SK-N-SH treated with all-trans-retinoic acid at 6 μM for 48 hours (cell line): ENCODE results near the gene NOBOX.

Source experiments
- ARNTL ChIP-seq: fragments of 450-650 bp; formaldehyde crosslinking; IDR thresholded peaks from 2 replicates; pipeline ENCODE4 v1.5.0; 2020; ENCODE audit warnings: low read depth, mild to moderate bottlenecking, moderate library complexity, borderline replicate concordance
- CREB5 ChIP-seq: fragments of 250-450 bp; sonication (Bioruptor Pico); IDR thresholded peaks from 2 replicates; pipeline ENCODE4 v1.5.1; 2020; ENCODE audit warnings: low read depth, mild to moderate bottlenecking, moderate library complexity
- CSDC2 ChIP-seq: fragments of 250-450 bp; sonication (Bioruptor Pico); IDR thresholded peaks from 2 replicates; pipeline ENCODE4 v1.5.0; 2020; ENCODE audit warnings: mild to moderate bottlenecking, moderate library complexity
- CSRNP3 ChIP-seq: fragments of 250-450 bp; sonication (Bioruptor Pico); IDR thresholded peaks from 2 replicates; pipeline ENCODE4 v1.5.1; 2021; ENCODE audit warnings: mild to moderate bottlenecking, moderate library complexity
- PATZ1 ChIP-seq: fragments of 250-450 bp; sonication (Bioruptor Pico); IDR thresholded peaks from 2 replicates; pipeline ENCODE4 v1.8.0; 2020; ENCODE audit warnings: mild to moderate bottlenecking, moderate library complexity, borderline replicate concordance
- POU6F1 ChIP-seq: fragments of 250-450 bp; sonication (Bioruptor Pico); IDR thresholded peaks from 2 replicates; pipeline ENCODE4 v1.8.0; 2021; ENCODE audit warnings: low read depth, mild to moderate bottlenecking, moderate library complexity, borderline replicate concordance
- TSHZ2 ChIP-seq: fragments of 250-450 bp; sonication (Bioruptor Pico); IDR thresholded peaks from 2 replicates; pipeline ENCODE4 v1.5.0; 2020; ENCODE audit warnings: mild to moderate bottlenecking, moderate library complexity
- ZFP3 ChIP-seq: fragments of 250-450 bp; sonication (Bioruptor Pico); IDR thresholded peaks from 2 replicates; pipeline ENCODE4 v1.5.0; 2020; ENCODE audit warnings: mild to moderate bottlenecking, moderate library complexity
- ZFP30 ChIP-seq: fragments of 450-650 bp; formaldehyde crosslinking; IDR thresholded peaks from 2 replicates; pipeline ENCODE4 v1.5.0; 2022; ENCODE audit warnings: mild to moderate bottlenecking, moderate library complexity

- no peak for TF ChIP-seq CREB5 (CRISPR knock-in tag)
- TF ChIP-seq ZFP30 (CRISPR knock-in tag), result no peak
- no peak for TF ChIP-seq CSRNP3 (CRISPR knock-in tag)
- no peak for TF ChIP-seq POU6F1
- TF ChIP-seq ZFP3 (CRISPR knock-in tag), result no peak
- TF ChIP-seq TSHZ2 (CRISPR knock-in tag), result no peak
- TF ChIP-seq PATZ1 (CRISPR knock-in tag), result no peak
- no peak for TF ChIP-seq ARNTL
- no peak for TF ChIP-seq CSDC2 (CRISPR knock-in tag)
Observed at GRCh38 chr7:144428431-144428830, 24.9 kb upstream of the NOBOX start.
